Neural cell (in vitro differentiated cells): ENCODE measurements around the gene AP3M1. TPM values are rescaled to one million over a fixed set of nuclear protein-coding genes. Genes with fewer than 3 reads are reported as not detected.

Experiments used
- H2AFZ ChIP-seq: fragments of 200-600, 300-800 bp; sonication (generic), shearing (Covaris generic); 2 replicates; pipeline ENCODE4 v1.6.0; 2014; ENCODE audit warnings: low read depth, mild to moderate bottlenecking, antibody characterized with exemption, low read length, moderate library complexity
- H3F3A ChIP-seq: fragments of 200-600 bp; shearing (Covaris generic); 2 replicates; pipeline ENCODE4 v1.6.1; 2016; ENCODE audit warnings: mild to moderate bottlenecking, moderate library complexity, mixed read lengths, antibody characterized with exemption, low read length; ENCODE audit not compliant: insufficient read depth, poor library complexity, severe bottlenecking
- H3K27ac ChIP-seq: fragments of 200-600, 300-800 bp; sonication (generic), shearing (Covaris generic); 2 replicates; pipeline ENCODE4 v1.5.1; 2014; ENCODE audit warnings: mild to moderate bottlenecking, low read length, moderate library complexity
- H3K27me3 ChIP-seq: fragments of 300-800, 200-600 bp; sonication (generic), shearing (Covaris generic); 2 replicates; pipeline ENCODE4 v1.6.0; 2014; ENCODE audit warnings: mild to moderate bottlenecking, low read depth, low read length, moderate library complexity; ENCODE audit not compliant: insufficient read depth
- H3K36me3 ChIP-seq: fragments of 300-800, 200-600 bp; sonication (generic), shearing (Covaris generic); 2 replicates; pipeline ENCODE4 v1.5.1; 2014; ENCODE audit warnings: mild to moderate bottlenecking, antibody characterized with exemption, low read length, moderate library complexity; ENCODE audit not compliant: insufficient read depth
- H3K4me2 ChIP-seq: fragments of 300-800, 200-600 bp; sonication (generic), shearing (Covaris generic); 2 replicates; pipeline ENCODE4 v1.6.0; 2014; ENCODE audit warnings: mild to moderate bottlenecking, low read length
- H3K4me3 ChIP-seq: fragments of 300-800, 200-600 bp; sonication (generic), shearing (Covaris generic); 2 replicates; pipeline ENCODE4 v1.5.1; 2014; ENCODE audit warnings: mild to moderate bottlenecking, low read length, moderate library complexity
- H3K79me2 ChIP-seq: fragments of 200-600 bp; shearing (Covaris generic); replicated peaks from 2 replicates; pipeline ENCODE4 v1.6.0; 2014; ENCODE audit warnings: mild to moderate bottlenecking, low read length, moderate library complexity; ENCODE audit not compliant: insufficient read depth
- H3K9ac ChIP-seq: fragments of 300-800, 200-600 bp; sonication (generic), shearing (Covaris generic); 2 replicates; pipeline ENCODE4 v1.6.1; 2016; ENCODE audit warnings: mild to moderate bottlenecking, low read length, mixed read lengths
- H3K9me2 ChIP-seq: fragments of 200-600 bp; shearing (Covaris generic); 2 replicates; pipeline ENCODE4 v1.6.1; 2016; ENCODE audit warnings: mild to moderate bottlenecking, low read length, mixed read lengths; ENCODE audit not compliant: insufficient read depth
- H3K9me3 ChIP-seq: fragments of 200-600, 300-800 bp; sonication (generic), shearing (Covaris generic); 2 replicates; pipeline ENCODE4 v1.6.1; 2016; ENCODE audit warnings: mild to moderate bottlenecking, mixed run types, low read length, moderate library complexity, mixed read lengths
- H4K20me1 ChIP-seq: fragments of 200-600 bp; shearing (Covaris generic); 2 replicates; pipeline ENCODE4 v1.6.1; 2016; ENCODE audit warnings: mild to moderate bottlenecking, mixed run types; ENCODE audit not compliant: insufficient read depth
- EP300 ChIP-seq: fragments of 450-650 bp; conservative IDR thresholded peaks from 2 replicates; pipeline ENCODE4 v1.6.1; 2014; ENCODE audit warnings: antibody characterized with exemption, mild to moderate bottlenecking, moderate library complexity; ENCODE audit not compliant: poor library complexity, severe bottlenecking
- EZH2 ChIP-seq: fragments of 200-600, 300-800 bp; shearing (Covaris generic), sonication (generic); IDR thresholded peaks from 2 replicates; pipeline ENCODE4 v1.6.1; 2014; ENCODE audit warnings: antibody characterized with exemption, low read length, borderline replicate concordance, mild to moderate bottlenecking; ENCODE audit not compliant: insufficient read depth, poor library complexity, severe bottlenecking
- MXI1 ChIP-seq: fragments of 450-650 bp; conservative IDR thresholded peaks from 2 replicates; pipeline ENCODE4 v1.6.1; 2014; ENCODE audit warnings: antibody characterized with exemption, mild to moderate bottlenecking; ENCODE audit not compliant: poor library complexity, severe bottlenecking
- POLR2AphosphoS5 ChIP-seq: IDR thresholded peaks from 2 replicates; pipeline ENCODE4 v1.6.1; 2012
- RAD21 ChIP-seq: fragments of 450-650 bp; conservative IDR thresholded peaks from 2 replicates; pipeline ENCODE4 v1.6.1; 2014; ENCODE audit warnings: antibody characterized with exemption, mild to moderate bottlenecking, moderate library complexity
- SMC3 ChIP-seq: fragments of 450-650 bp; conservative IDR thresholded peaks from 2 replicates; pipeline ENCODE4 v1.6.1; 2014; ENCODE audit warnings: antibody characterized with exemption, mild to moderate bottlenecking, moderate library complexity; ENCODE audit not compliant: poor library complexity
- TAF1 ChIP-seq: IDR thresholded peaks from 2 replicates; pipeline ENCODE4 v1.6.1; 2012; ENCODE audit warnings: low read depth
- polyA plus RNA-seq: library from polyadenylated mRNA; depleted of rRNA; stranded (reverse); fragments of >200 nt; gene quantifications from 2 replicates; pipeline ENCODE4 v1.2.3, GENCODE V29; 2014
- TF ChIP-seq, protein P1 (sequence below): fragments of 450-650 bp; IDR thresholded peaks from 2 replicates; pipeline ENCODE4 v1.5.1; 2014; ENCODE audit warnings: antibody characterized with exemption, mild to moderate bottlenecking, moderate library complexity; ENCODE audit not compliant: poor library complexity, severe bottlenecking
- TF ChIP-seq, protein P2 (sequence below): IDR thresholded peaks from 2 replicates; pipeline ENCODE4 v1.6.1; 2012; ENCODE audit warnings: borderline replicate concordance

AP3M1 gene
- polyA plus RNA-seq, 1 donor from 2014 or later: 26.7 TPM

- Histone ChIP-seq H3K4me2 (no peak overlapping the region), H3K27me3 (no peaks in the 10 kb centered on the region), H3K9me2 (no peaks in the 10 kb centered on the region), H3K79me2 (no peaks in the 10 kb centered on the region), H3K9ac (no peak overlapping the region), H2AFZ (no peak overlapping the region), H3F3A (peaks cover 3% of the 10 kb centered on the region), H3K4me3 (no peak overlapping the region), H3K9me3 (no peaks in the 10 kb centered on the region), H3K27ac (no peak overlapping the region), H4K20me1 (no peaks in the 10 kb centered on the region), H3K36me3 (no peaks in the 10 kb centered on the region)
- TF ChIP-seq TAF1 (no peak), POLR2AphosphoS5 (no peak), SMC3 (no peak), RAD21 (no peak), EP300 (no peak), MXI1 (no peak), EZH2 (no peak)
- TF ChIP-seq, protein P1, sequence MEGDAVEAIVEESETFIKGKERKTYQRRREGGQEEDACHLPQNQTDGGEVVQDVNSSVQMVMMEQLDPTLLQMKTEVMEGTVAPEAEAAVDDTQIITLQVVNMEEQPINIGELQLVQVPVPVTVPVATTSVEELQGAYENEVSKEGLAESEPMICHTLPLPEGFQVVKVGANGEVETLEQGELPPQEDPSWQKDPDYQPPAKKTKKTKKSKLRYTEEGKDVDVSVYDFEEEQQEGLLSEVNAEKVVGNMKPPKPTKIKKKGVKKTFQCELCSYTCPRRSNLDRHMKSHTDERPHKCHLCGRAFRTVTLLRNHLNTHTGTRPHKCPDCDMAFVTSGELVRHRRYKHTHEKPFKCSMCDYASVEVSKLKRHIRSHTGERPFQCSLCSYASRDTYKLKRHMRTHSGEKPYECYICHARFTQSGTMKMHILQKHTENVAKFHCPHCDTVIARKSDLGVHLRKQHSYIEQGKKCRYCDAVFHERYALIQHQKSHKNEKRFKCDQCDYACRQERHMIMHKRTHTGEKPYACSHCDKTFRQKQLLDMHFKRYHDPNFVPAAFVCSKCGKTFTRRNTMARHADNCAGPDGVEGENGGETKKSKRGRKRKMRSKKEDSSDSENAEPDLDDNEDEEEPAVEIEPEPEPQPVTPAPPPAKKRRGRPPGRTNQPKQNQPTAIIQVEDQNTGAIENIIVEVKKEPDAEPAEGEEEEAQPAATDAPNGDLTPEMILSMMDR: no peak
- TF ChIP-seq, protein P2, sequence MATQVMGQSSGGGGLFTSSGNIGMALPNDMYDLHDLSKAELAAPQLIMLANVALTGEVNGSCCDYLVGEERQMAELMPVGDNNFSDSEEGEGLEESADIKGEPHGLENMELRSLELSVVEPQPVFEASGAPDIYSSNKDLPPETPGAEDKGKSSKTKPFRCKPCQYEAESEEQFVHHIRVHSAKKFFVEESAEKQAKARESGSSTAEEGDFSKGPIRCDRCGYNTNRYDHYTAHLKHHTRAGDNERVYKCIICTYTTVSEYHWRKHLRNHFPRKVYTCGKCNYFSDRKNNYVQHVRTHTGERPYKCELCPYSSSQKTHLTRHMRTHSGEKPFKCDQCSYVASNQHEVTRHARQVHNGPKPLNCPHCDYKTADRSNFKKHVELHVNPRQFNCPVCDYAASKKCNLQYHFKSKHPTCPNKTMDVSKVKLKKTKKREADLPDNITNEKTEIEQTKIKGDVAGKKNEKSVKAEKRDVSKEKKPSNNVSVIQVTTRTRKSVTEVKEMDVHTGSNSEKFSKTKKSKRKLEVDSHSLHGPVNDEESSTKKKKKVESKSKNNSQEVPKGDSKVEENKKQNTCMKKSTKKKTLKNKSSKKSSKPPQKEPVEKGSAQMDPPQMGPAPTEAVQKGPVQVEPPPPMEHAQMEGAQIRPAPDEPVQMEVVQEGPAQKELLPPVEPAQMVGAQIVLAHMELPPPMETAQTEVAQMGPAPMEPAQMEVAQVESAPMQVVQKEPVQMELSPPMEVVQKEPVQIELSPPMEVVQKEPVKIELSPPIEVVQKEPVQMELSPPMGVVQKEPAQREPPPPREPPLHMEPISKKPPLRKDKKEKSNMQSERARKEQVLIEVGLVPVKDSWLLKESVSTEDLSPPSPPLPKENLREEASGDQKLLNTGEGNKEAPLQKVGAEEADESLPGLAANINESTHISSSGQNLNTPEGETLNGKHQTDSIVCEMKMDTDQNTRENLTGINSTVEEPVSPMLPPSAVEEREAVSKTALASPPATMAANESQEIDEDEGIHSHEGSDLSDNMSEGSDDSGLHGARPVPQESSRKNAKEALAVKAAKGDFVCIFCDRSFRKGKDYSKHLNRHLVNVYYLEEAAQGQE: no peak
Observed at GRCh38 chr10:74174521-74174920, 23.9 kb upstream of the AP3M1 start.

DNA sequence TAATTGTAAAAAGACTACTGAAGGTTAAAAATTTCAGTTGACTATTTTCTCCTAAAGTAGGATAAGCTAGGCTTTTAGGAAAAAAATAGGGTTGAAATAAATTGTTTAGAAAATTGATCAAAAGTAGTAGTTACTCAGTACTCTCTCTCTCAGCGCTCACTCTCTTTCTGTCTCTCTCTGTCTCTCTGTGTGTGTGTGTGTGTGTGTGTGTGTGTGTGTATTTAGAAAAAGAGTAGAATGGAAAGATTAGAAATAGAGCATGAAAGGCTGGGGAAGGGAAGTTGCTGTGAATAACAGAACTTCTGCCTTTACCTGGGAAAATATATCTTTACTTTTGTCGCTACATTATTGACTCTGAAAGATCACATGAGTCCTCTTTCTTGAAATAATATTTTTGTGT, 21.0 kb upstream of the AP3M1 start:
- Histone ChIP-seq H3K27me3 (no peaks in the 10 kb centered on the region), H2AFZ (no peak overlapping the region)
- TF ChIP-seq TAF1: no peak
- no peak for TF ChIP-seq RAD21
- TF ChIP-seq, protein P1: no peak
- TF ChIP-seq, protein P2: no peak
- no peak for TF ChIP-seq SMC3
- no peak for TF ChIP-seq POLR2AphosphoS5
- no peak for TF ChIP-seq EZH2
- TF ChIP-seq MXI1: no peak
- no peak for TF ChIP-seq EP300

More for the DNA sequence above, 21.0 kb upstream of the AP3M1 start:
- H4K20me1 ChIP-seq: no peaks in the 10 kb centered on the region
- H3K79me2 ChIP-seq: no peaks in the 10 kb centered on the region
- H3F3A ChIP-seq: peaks cover 3% of the 10 kb centered on the region
- H3K9ac ChIP-seq: no peak overlapping the region
- no peaks in the 10 kb centered on the region for H3K9me3 ChIP-seq
- H3K9me2 ChIP-seq: no peaks in the 10 kb centered on the region
- no peak overlapping the region for H3K4me3 ChIP-seq
- H3K4me2 ChIP-seq: no peak overlapping the region
- no peaks in the 10 kb centered on the region for H3K36me3 ChIP-seq
- no peak overlapping the region for H3K27ac ChIP-seq
